ENCODE results near the gene DLEC1.

- TF ChIP-seq CTCF (conservative IDR thresholded peaks at IDR 0.05 in 1 of 2, IDR thresholded peaks at IDR 0.05 in 1 of 2; ENCODE audit: low read depth in 1 of 2, low read length in 2 of 2) (no peak), EZH2 (IDR thresholded peaks at IDR 0.05; ENCODE audit: low read length, missing control alignments) (no peak)
Observed at GRCh38 chr3:38163841-38164642, 125.0 kb downstream of the DLEC1 start.
